ENCODE measurements around the gene OR10G6.
"Not testable (repeated sequence)": the region's sequence is repeated elsewhere in the genome, so short reads cannot be mapped to it uniquely, and the experiment has no call there.

Gene OR10G6

GRCh38 chr11:123995119-123995518 is at the start of gene OR10G6:
TSS of gene OR10G6 (minus strand) at chr11:123995161. CDS start at chr11:123995161, 0 bp downstream.
- no peak for DNase-seq (ENCODE audit: low read depth)

- DNase-seq (ENCODE audit: low read depth): no peak
Measured at GRCh38 chr11:124043420-124043819, 48.5 kb upstream of the OR10G6 start.

GRCh38 chr11:124041254-124041653 is 46.3 kb upstream of the OR10G6 start, which contains the start of gene OR10G7:
TSS of gene OR10G7 (minus strand) at chr11:124041325. CDS start at chr11:124039001, 2,324 bp downstream.
- DNase-seq (ENCODE audit: low read depth): no peak

GRCh38 chr11:124039557-124039956 is 44.6 kb upstream of the OR10G6 start:
- no peak for DNase-seq (ENCODE audit: low read depth)

DNA sequence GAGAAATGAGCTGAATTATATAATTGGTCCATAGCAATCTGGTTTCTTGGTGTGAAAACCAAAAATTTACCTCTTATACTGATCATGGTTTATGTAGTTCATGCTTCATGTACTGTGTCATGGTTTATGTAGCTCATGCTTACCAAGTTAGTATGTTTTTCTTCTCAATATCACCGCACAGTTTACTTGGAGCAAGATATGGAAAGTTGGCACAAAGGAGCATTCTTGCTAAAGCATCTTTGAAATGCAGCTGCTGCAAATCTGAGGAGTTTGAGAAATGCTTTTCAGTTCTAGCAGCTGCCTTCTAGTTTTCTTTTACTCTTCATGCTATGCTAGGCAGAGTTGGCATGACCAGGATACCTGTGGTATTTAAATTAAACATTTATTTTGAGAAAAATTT is 41.7 kb upstream of the OR10G6 start:
- DNase-seq (ENCODE audit: low read depth): no peak

- no peak for DNase-seq (ENCODE audit: low read depth)
Measured at GRCh38 chr11:124026498-124026897, 31.5 kb upstream of the OR10G6 start, which contains the start of gene OR10G8. TSS of gene OR10G8 (plus strand) at chr11:124026798. CDS start at chr11:124029623, 2,825 bp downstream.

- not testable (repeated sequence) for DNase-seq (ENCODE audit: low read depth)
Measured at GRCh38 chr11:124015837-124016236, 20.9 kb upstream of the OR10G6 start.

DNA sequence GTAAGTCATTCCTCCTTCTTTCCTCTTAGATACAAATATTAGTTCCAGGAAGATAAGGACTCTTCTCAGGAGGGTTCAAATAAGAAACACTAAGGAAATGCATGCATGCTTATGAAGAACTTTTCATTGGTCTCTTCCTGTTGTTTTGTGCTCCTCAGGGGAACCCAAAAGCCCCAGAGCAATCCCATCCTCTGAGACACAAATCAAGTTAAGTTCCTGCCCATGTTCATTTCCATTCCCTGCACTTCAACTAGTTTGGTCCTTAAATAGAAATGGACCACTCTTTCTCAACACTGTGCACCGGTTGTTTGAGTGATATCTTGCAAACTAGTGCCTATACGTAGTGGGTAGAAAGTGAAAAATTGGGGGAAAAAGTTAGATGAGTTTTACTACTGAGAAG is 17.7 kb upstream of the OR10G6 start, which contains the start of gene OR10G4:
Gene OR10G4 (plus strand): TSS at position 301 of the 400 bp plus-strand sequence. CDS start 2,578 bp downstream, outside the sequence.
- DNase-seq (ENCODE audit: low read depth): no peak

- no peak for DNase-seq (ENCODE audit: low read depth)
Measured at GRCh38 chr11:123979311-123979710, 15.7 kb downstream of the OR10G6 start.

DNA sequence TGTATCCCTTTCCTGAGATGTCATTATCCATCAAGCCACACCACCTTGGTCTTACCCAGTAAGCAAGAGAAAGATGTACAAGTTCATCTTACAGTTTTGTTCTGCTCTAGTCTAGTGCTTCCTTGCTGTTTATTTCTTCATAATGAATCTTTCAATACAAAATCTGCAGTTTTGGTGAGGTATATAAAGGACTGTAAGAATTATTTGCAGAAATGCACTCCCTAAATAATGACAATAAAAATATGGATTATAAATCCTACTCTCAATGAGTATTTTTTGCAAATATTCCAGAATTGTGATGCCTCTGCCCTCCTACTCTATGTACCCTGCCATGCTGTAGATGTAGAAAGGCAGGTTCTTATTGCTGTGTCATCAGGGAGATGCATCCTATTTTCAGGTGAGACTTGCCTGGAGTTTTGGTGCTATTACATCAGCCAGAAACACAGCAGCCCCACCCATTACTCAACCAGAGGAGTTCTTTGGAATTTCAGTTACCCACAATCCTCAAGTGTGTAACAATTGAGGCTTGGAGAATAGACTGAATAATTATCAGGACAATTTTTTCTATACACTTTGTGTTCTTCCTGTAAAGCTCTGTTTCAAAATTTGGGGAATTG is 17.1 kb downstream of the OR10G6 start, which contains the start of gene OR10S1:
Gene OR10S1 (minus strand): TSS at position 51 of the 617 bp plus-strand sequence. CDS start 117 bp downstream, outside the sequence.
- DNase-seq (ENCODE audit: low read depth): no peak

GRCh38 chr11:123976770-123977560 is 18.0 kb downstream of the OR10G6 start:
- DNase-seq (ENCODE audit: low read depth): no peak

- no peak for DNase-seq (ENCODE audit: low read depth)
Measured at GRCh38 chr11:123973816-123974215, 21.1 kb downstream of the OR10G6 start.

GRCh38 chr11:123956752-123957151 is 38.2 kb downstream of the OR10G6 start:
- no peak for DNase-seq (ENCODE audit: low read depth)

DNA sequence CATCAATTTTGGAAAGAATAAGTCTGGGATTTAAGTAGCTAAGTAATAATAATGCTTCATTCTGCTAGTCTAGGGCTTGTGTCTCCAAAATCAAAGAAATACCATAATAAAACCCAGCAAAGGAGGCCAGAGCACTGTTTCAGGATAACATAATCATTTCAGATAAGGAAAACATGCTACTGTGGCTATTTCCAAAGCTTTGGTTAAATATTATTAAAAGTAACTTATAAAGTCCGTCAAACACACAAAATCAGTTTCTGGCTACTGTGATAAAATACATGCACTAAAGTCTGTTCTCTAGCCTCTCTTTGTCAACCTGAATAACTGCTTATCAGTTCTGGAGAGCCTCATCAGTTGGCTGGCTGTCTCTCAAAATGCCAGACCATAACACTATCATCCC is 49.8 kb downstream of the OR10G6 start:
- DNase-seq (ENCODE audit: low read depth): no peak
